HTERT RPE-1 (cell line): ENCODE measurements around the gene CFAP299.
"Not testable (repeated sequence)": the region's sequence is repeated elsewhere in the genome, so short reads cannot be mapped to it uniquely, and the experiment has no call there.

ENCODE experiments used
- in situ Hi-C: fragments of 300-500 bp; cut with MboI; formaldehyde crosslinking; loops from 4 replicates; pipeline ENCODE4 v1.14.3; 2020; ENCODE audit warnings: low sequenced_read_pairs

CFAP299 gene

DNA sequence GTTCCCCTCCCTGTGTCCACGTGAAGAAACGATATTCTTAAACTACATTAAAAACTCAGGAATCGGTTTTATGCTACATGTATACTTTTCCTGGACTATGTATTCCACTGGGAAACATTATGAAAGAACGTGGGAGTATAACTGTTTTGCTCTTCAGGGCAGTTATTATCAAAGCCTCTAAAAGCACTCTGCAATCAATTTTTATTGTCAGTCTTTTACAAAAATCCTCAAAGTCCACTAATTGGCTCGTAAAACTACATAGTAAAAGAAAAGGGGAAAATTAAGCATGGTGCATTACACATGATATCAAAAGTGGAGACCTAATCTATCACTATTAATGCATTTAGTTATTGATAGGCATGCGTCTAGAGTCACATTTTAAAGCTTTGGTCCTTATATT lies 11.4 kb upstream of the CFAP299 start:
- in situ Hi-C loops: no loop called here

- in situ Hi-C loops: no loop called here
Measured at GRCh38 chr4:80331693-80332092, 3.8 kb upstream of the CFAP299 start.

DNA sequence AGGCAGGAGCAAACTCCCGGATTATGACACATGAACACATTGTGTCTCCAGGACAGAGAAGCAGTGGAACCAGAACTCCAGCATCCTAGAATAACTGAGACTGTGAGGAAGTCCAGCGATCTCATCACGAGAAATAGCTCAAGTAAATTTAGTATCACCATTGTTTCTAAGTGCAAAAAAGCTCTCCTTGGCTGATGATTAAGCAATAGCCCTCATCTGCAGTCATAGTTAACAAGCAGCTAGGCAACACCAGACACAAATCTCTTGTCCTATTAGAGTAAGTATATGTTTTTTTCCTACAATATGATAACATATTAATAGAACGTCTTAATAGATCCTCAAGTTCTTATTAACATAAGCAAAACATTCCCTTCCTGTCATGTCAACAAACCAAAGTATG lies 2.4 kb upstream of the CFAP299 start:
- in situ Hi-C loops: no loop called here

DNA sequence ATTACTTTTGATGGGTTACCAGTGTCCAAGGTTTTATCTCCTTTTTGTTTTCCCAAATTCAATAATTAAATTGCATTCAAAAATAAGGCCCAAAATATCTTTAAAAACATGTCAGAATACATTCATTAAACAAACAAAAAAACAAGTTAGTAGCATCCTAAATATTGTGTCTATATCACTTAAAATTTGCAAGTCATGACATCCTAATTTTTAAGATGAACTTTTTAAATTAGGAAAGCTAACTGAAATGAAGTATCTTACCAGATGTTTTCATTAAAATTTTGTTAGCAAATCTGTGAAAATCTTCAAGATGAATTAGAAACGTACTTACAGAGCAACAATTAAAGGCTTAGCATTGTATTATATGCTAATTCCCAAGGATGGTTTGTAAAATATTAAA lies 962 bp upstream of the CFAP299 start:
- in situ Hi-C loops: no loop called here

- in situ Hi-C loops: no loop called here
Measured at GRCh38 chr4:80335226-80335553, 340 bp upstream of the CFAP299 start.

- in situ Hi-C loops: no loop called here
Measured at GRCh38 chr4:80336582-80336981, 1.1 kb downstream of the CFAP299 start.

DNA sequence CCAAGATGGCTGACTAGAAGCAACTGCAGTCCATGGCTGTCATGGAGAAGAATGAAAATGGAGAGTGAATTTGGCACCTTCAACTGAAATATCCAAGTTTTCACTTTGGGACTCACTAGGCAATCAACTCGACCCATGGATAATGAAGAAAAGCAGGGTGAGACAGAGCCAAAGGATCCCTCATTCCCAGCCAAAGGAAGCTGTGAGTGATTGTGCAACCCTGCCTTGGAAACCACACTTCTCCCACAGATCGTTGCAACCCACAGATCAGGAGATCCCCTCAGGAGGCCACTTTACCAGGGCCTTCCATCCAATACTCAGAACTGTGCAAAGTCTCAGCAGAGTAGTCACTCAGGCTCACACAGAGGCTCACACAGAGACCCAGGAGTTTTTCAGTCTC lies 4.5 kb downstream of the CFAP299 start:
- in situ Hi-C loops: no loop called here

DNA sequence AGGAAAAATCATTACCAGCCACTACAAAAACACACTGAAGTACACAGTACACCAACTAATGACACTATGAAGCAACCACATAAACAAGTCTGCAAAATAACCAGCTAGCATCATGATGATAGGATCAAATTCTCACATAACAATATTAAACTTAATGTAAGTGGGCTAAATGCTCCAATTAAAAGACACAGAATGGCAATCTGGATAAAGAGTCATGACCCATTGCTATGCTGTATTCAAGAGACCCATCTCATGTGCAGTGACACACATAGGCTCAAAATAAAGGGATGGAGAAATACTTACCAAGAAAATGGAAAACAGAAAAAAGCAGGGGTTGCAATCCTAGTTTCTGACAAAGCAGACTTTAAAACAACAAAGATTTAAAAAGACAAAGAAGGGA lies 7.2 kb downstream of the CFAP299 start:
- in situ Hi-C loops: not testable (repeated sequence)

GRCh38 chr4:80343887-80344286 lies 8.4 kb downstream of the CFAP299 start:
- in situ Hi-C loops: no loop called here

- in situ Hi-C loops: loop anchor here (25.0 kb wide), 1 partner anchor 677 kb away; the partner anchor contains the start of gene BMP3
Measured at GRCh38 chr4:80360084-80360483, 24.6 kb downstream of the CFAP299 start.

- in situ Hi-C loops: loop anchor here (25.0 kb wide), 1 partner anchor 676 kb away; the partner anchor contains the start of gene BMP3
Measured at GRCh38 chr4:80360900-80361299, 25.4 kb downstream of the CFAP299 start.

GRCh38 chr4:80361329-80361900 lies 25.9 kb downstream of the CFAP299 start:
- in situ Hi-C loops: loop anchor here (25.0 kb wide), 1 partner anchor 676 kb away; the partner anchor contains the start of gene BMP3

- in situ Hi-C loops: loop anchor here (25.0 kb wide), 1 partner anchor 675 kb away; the partner anchor contains the start of gene BMP3
Measured at GRCh38 chr4:80362578-80363181, 27.1 kb downstream of the CFAP299 start.

DNA sequence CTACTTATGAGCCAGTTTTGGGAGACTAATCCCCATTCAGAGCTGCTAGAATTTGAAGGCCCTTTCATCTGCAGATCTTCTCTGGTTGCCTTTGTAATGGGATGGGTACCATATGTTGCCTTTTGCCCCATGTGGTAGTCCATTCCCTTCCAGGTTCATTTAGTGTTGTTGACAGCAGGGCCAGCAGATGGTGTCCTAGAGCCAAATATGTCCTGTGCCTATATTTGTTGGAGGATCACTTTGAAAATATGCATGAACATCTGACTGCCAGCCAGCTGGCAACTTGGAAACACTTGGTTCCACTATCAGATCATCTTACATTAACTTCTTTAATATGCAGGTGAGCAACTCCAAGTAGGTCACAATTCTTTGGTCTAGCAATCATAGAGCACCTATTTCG lies 30.4 kb downstream of the CFAP299 start:
- in situ Hi-C loops: loop anchor here (25.0 kb wide), 1 partner anchor 671 kb away; the partner anchor contains the start of gene BMP3

- in situ Hi-C loops: loop anchor here (25.0 kb wide), 1 partner anchor 670 kb away; the partner anchor contains the start of gene BMP3
Measured at GRCh38 chr4:80367737-80368136, 32.2 kb downstream of the CFAP299 start.

DNA sequence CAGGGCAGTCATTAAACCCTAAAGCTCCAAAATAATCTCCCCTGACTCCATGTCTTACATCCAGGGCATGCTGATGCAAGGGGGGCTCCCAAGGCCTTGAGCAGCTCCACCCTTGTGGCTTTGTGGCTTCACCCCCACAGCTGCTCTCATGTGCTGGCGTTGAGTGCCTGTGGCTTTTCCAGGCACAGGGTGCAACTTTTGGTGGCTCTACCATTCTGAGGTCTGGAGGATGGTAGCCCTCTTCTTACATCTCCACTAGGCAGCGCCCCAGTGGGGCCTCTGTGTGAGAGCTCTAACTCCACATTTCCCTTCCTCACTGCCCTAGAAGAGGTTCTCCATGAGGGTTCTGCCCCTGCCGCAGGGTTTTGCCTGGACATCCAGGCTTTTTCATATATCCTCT lies 35.1 kb downstream of the CFAP299 start:
- in situ Hi-C loops: loop anchor here (25.0 kb wide), 1 partner anchor 667 kb away; the partner anchor contains the start of gene BMP3

DNA sequence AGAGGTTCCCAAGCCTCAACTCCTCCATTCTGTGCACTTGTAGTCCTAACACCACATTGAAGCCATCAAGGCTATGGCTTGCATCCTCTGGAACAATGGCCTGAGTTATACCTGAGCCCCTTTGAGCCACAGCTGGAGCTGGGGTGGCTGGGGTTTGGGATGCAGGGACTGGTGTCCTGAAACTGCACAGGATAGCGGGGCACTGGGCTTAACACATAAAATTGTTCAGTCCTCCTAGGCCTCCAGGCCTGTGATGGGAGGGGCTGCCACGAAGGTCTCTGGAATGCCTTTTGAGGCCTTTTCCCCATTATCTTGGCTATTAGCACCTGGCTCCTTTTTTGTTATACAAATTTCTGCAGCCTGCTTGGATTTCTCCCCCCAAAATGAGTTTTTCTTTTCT lies 35.5 kb downstream of the CFAP299 start:
- in situ Hi-C loops: loop anchor here (25.0 kb wide), 1 partner anchor 666 kb away; the partner anchor contains the start of gene BMP3

GRCh38 chr4:80374180-80374579 lies 38.6 kb downstream of the CFAP299 start:
- in situ Hi-C loops: loop anchor here (25.0 kb wide), 1 partner anchor 663 kb away; the partner anchor contains the start of gene BMP3

GRCh38 chr4:80382090-80382832 lies 46.7 kb downstream of the CFAP299 start:
- in situ Hi-C loops: no loop called here

- in situ Hi-C loops: no loop called here
Measured at GRCh38 chr4:80385397-80386280, 50.1 kb downstream of the CFAP299 start.
